ENCODE results near the gene OPHN1.

Gene OPHN1

DNA sequence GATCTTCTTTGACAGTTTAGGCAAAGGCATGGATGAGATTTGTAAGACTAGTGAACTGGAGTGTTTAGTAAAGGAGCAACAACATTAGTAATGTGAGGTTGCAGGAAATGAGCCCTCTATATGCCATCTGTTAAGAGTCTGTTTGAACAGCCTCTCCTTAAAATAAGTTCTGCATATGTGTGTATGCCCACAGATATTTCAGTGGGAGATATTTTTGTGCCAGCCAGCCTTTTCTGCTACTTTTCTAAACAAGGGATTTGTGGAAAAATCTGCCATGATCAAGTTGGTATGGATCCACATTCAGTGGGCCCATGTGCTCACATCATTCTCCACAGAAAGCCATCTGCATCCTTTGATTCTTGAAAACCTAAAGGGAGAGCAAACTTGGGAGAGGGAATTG, 237.7 kb downstream of the OPHN1 start:
- TF ChIP-seq, protein P1, sequence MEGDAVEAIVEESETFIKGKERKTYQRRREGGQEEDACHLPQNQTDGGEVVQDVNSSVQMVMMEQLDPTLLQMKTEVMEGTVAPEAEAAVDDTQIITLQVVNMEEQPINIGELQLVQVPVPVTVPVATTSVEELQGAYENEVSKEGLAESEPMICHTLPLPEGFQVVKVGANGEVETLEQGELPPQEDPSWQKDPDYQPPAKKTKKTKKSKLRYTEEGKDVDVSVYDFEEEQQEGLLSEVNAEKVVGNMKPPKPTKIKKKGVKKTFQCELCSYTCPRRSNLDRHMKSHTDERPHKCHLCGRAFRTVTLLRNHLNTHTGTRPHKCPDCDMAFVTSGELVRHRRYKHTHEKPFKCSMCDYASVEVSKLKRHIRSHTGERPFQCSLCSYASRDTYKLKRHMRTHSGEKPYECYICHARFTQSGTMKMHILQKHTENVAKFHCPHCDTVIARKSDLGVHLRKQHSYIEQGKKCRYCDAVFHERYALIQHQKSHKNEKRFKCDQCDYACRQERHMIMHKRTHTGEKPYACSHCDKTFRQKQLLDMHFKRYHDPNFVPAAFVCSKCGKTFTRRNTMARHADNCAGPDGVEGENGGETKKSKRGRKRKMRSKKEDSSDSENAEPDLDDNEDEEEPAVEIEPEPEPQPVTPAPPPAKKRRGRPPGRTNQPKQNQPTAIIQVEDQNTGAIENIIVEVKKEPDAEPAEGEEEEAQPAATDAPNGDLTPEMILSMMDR (conservative IDR thresholded peaks at IDR 0.05), result no peak
- TF ChIP-seq ZFX (IDR thresholded peaks at IDR 0.05), result no peak
- no peak overlapping the region for H3K27ac ChIP-seq

DNA sequence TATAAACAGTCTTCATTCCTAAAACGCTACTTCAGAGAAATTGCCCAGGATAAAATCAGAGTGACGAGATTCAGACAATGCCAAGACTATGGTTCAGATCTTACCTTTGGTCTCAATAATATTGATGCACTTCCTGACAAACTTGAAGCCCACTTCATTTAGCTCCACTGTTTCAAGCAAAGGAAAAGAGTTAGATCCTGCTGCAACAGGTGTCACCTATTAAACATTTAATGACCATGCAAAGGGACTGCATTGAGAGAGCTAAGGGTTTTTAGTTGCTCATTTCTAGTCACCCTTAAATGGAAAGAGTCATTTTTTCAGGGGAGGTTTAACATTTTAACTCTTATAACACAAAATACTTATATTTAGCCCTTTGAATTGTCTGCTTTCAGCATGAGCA, 239.5 kb downstream of the OPHN1 start:
- TF ChIP-seq ZFX (IDR thresholded peaks at IDR 0.05), result no peak
- TF ChIP-seq, protein P1 (conservative IDR thresholded peaks at IDR 0.05), result no peak
- H3K27ac ChIP-seq, result no peak overlapping the region

DNA sequence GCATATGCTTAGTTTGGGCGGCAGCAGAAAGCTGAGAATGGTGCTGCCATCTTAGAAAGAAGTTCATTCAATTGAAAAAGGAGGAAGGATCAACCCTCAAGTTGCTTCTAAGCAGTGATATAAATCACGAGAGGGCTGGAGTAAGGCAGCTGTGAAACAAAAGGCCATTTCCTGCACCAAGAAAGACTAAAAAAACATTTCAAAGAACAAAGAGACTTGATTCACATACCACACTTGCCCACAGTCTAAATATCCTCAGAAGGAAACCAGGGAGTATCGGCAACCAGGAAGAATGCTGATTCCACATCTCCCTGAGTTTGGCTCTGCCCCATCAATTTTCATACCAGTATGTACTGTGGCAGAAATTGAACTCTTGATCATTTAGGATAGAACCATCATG, 240.1 kb downstream of the OPHN1 start:
- no peak overlapping the region for H3K27ac ChIP-seq
- no peak for TF ChIP-seq ZFX (IDR thresholded peaks at IDR 0.05)
- TF ChIP-seq, protein P1 (conservative IDR thresholded peaks at IDR 0.05), result no peak

DNA sequence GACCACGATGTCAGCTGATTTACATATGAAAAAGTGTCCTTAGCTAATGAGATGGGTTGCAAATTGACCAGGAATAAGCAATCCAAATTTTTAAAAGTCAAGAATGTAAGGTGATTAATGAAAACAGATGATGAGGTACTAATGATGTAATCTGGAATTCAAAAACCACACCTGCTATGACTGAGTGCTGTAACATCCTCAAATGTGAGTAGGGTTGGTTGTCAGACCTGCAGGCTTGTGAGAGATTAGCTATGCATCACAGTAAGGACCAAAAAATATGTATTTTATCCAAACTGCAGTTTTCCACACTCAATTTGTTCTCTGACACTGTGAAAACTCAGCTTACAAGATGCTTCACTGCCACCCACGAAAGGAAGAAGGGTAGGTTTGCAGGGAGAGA, 242.5 kb downstream of the OPHN1 start:
- H3K27ac ChIP-seq, result no peak overlapping the region
- TF ChIP-seq ZFX (IDR thresholded peaks at IDR 0.05), result no peak
- TF ChIP-seq, protein P1 (conservative IDR thresholded peaks at IDR 0.05), result no peak

DNA sequence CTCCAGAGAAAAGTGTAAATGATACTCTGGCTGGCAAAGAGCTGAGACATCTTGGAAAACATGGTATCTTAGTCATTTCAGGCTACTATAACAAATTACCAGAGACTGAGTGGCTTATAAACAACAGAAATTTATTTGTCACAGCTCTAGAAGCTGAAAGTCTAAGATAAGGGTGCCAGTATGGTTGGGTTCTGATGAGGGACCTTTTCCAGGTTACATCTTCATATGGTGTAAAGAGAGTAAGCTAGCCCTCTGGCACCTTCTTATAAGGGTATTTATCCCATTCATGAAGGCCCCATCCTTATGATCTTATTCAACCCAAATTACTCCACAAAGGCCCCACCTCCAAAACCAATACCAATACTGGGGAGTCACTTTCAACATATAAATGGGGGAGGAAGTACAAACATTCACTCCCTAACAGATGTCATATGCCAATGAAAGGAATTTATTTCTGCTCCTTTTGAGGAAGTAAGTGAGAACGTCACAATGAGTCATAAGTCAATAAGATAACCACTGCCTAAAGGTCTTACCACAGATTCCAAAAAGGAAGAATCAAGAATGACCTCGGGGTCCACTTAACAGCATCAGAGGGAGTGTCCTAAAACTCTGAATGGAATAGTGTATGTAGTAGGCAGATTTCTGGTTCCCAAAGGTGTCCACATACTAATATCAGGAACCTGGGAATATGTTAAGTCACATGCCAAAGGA, 246.6 kb downstream of the OPHN1 start:
- no peak overlapping the region for H3K27ac ChIP-seq
- TF ChIP-seq, protein P1 (conservative IDR thresholded peaks at IDR 0.05), result no peak
- no peak for TF ChIP-seq ZFX (IDR thresholded peaks at IDR 0.05)

DNA sequence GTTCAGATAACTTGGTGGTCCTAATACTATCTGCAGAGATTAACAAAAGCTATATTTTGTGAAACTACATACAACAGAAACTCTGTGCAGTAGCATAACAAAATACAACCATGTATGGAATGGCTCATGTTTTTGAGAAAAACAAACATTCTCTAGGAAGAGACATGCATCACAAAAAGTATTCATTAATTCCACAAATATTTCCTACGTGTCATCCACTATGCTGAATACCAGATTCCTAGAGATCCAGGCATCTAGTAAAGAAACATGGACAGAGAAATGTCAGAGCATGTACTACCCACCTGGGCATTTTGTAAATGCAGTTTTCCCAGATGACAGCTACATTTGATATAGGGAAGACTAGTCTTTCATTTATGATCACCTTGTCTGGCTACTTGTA, 248.1 kb downstream of the OPHN1 start:
- TF ChIP-seq ZFX (IDR thresholded peaks at IDR 0.05), result no peak
- TF ChIP-seq, protein P1 (conservative IDR thresholded peaks at IDR 0.05), result no peak
- H3K27ac ChIP-seq, result no peak overlapping the region

DNA sequence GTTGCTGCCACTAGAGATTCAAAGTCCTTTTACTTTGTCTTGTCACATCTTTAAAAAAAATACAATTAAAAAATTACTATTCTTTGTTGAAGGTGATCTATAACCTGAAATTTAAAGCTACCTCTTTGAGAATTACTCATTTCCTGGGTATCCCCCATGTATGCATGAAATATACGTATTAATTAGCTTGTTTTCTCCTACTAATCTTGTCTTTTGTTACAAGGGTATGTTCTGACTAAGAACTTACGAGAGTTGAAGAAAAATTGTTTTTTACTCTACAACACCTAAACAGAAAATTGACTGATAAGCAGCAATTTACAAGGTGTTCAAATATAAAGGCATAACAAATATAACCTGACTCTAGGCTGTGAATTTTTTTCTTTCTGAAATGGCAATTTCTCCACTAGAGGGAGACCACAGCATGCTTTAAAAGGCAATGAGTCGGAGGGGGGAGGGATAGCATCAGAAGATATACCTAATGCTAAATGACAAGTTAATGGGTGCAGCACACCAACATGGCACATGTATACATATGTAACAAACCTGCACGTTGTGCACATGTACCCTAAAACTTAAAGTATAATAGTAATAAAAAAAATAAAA, 249.6 kb downstream of the OPHN1 start:
- TF ChIP-seq, protein P1 (conservative IDR thresholded peaks at IDR 0.05), result peak; percentile 72
- no peak for TF ChIP-seq ZFX (IDR thresholded peaks at IDR 0.05)
- no peak overlapping the region for H3K27ac ChIP-seq

Data from C4-2B (cell line).